Measurements from ENCODE around the gene DNAJB2.

DNA sequence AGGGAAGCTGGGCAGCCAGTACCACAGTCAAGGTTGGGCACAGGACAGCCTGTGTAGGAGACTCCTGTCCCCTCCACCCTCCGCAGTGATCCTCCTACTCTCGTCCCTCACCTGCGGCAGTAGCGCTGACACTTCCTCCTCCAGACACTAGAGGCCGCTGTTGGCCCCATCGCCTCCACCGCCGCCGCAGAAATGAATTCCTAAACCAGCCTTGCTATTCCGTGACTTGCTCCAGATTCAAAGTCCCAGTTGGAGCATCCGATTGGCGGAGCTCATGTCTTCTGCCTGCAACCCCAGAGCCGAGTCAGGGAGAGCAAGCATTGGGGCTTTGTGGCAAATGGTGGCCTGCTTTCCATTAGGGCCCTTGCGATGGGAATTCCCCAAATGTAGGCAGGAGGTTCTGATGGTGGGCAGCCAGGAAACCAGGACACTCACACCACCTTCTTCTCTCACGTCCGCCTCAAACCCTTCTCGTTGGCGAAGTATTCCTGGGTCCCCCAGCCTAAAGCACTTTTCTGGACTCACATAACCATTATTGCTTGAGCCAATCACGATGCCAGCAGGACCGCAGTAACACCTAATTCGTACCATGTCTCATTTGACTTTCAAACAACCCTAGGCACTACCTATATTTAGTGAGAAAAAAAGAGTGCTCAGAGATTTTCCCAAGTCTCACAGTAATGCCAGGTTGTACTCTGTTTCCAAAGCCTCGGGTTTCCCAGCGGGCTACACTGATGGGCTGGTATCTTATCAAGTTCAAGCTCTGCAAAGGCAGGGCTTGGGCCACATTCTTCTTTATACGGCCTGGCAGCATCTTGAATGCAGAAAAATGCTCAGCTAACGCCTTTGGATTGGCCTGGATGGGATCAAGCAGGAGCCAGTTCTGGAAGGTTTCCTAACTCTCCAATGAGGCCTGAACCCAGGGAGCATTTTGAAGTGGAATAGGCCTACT lies 1.2 kb upstream of the DNAJB2 start:
- no peak for TF ChIP-seq MAX (IDR thresholded peaks at IDR 0.05; ENCODE audit: low read depth, low read length)
- TF ChIP-seq CTCF (IDR thresholded peaks at IDR 0.05; ENCODE audit: low read depth, low read length): peak; percentile 98
